BLaER1 (cell line): ENCODE data around the gene KRI1.

Experiments used
- H3K27ac ChIP-seq: shearing (Covaris generic); formaldehyde crosslinking; 2 replicates; pipeline ENCODE4 v1.8.1; 2022
- H3K27me3 ChIP-seq: shearing (Covaris generic); formaldehyde crosslinking; 2 replicates; pipeline ENCODE4 v1.8.1; 2022
- H3K36me3 ChIP-seq: shearing (Covaris generic); formaldehyde crosslinking; 2 replicates; pipeline ENCODE4 v1.8.1; 2022
- H3K4me1 ChIP-seq: shearing (Covaris generic); formaldehyde crosslinking; 2 replicates; pipeline ENCODE4 v1.8.1; 2022
- H3K4me2 ChIP-seq: shearing (Covaris generic); formaldehyde crosslinking; 2 replicates; pipeline ENCODE4 v1.8.1; 2022
- H3K4me3 ChIP-seq: shearing (Covaris generic); formaldehyde crosslinking; 2 replicates; pipeline ENCODE4 v1.8.1; 2022
- H3K9ac ChIP-seq: shearing (Covaris generic); formaldehyde crosslinking; 2 replicates; pipeline ENCODE4 v1.8.1; 2022
- H3K9me3 ChIP-seq: shearing (Covaris generic); formaldehyde crosslinking; 2 replicates; pipeline ENCODE4 v1.8.1; 2022
- H4K20me1 ChIP-seq: shearing (Covaris generic); formaldehyde crosslinking; 2 replicates; pipeline ENCODE4 v1.8.1; 2022
- Cebpa-rat ChIP-seq: shearing (Covaris generic); IDR thresholded peaks from 2 replicates; pipeline ENCODE4 v1.8.1; 2022

The KRI1 gene

GRCh38 chr19:10565028-10565566, 713 bp downstream of the KRI1 start:
- peak overlapping the region; percentile 93 for H3K4me3 ChIP-seq
- TF ChIP-seq Cebpa-rat, result no peak
- peak overlapping the region; percentile 98 for H3K4me2 ChIP-seq

GRCh38 chr19:10562609-10563008, 3.2 kb downstream of the KRI1 start:
- H3K4me3 ChIP-seq, result no peak overlapping the region
- peak overlapping the region; percentile 56 for H3K27ac ChIP-seq
- peak overlapping the region; percentile 22; the same call in 1 of the 2 replicates for H3K4me2 ChIP-seq
- H3K36me3 ChIP-seq, result peaks cover 77% of the 10 kb centered on the region
- H3K4me1 ChIP-seq, result peaks cover 58% of the 10 kb centered on the region
- H3K27me3 ChIP-seq, result no peaks in the 10 kb centered on the region
- no peak for TF ChIP-seq Cebpa-rat
- no peaks in the 10 kb centered on the region for H3K9me3 ChIP-seq
- peak overlapping the region; percentile 45; the same call in 1 of the 2 replicates for H3K9ac ChIP-seq
- H4K20me1 ChIP-seq, result 0 out of 2 replicates have a peak, but pooled peaks cover 4% of the 10 kb centered on the region

More at GRCh38 chr19:10565028-10565566, 713 bp downstream of the KRI1 start:
- Histone ChIP-seq H3K4me1 (peaks cover 62% of the 10 kb centered on the region), H3K9me3 (no peaks in the 10 kb centered on the region), H3K27ac (peak overlapping the region; percentile 100), H3K9ac (peak overlapping the region; percentile 100), H4K20me1 (0 out of 2 replicates have a peak, but pooled peaks cover 4% of the 10 kb centered on the region), H3K27me3 (no peaks in the 10 kb centered on the region), H3K36me3 (peaks cover 52% of the 10 kb centered on the region)

- Histone ChIP-seq H3K27me3 (no peaks in the 10 kb centered on the region), H4K20me1 (0 out of 2 replicates have a peak, but pooled peaks cover 4% of the 10 kb centered on the region), H3K27ac (no peak overlapping the region), H3K4me1 (peaks cover 69% of the 10 kb centered on the region), H3K4me2 (no peak overlapping the region), H3K9ac (no peak overlapping the region), H3K36me3 (peaks cover 94% of the 10 kb centered on the region), H3K4me3 (no peak overlapping the region), H3K9me3 (no peaks in the 10 kb centered on the region)
- no peak for TF ChIP-seq Cebpa-rat
Observed at GRCh38 chr19:10560154-10560553, 5.7 kb downstream of the KRI1 start.

GRCh38 chr19:10557603-10558197, 8.1 kb downstream of the KRI1 start:
- Histone ChIP-seq H3K9ac (peak overlapping the region; percentile 41; the same call in 1 of the 2 replicates), H4K20me1 (0 out of 2 replicates have a peak, but pooled peaks cover 2% of the 10 kb centered on the region), H3K27me3 (no peaks in the 10 kb centered on the region), H3K27ac (peak overlapping the region; percentile 65), H3K9me3 (no peaks in the 10 kb centered on the region), H3K4me3 (no peak overlapping the region), H3K4me2 (0 out of 2 replicates have a peak overlapping the region, but pooled peaks have one; percentile 9), H3K36me3 (peaks cover 92% of the 10 kb centered on the region), H3K4me1 (peaks cover 67% of the 10 kb centered on the region)
- TF ChIP-seq Cebpa-rat, result no peak

- no peak for TF ChIP-seq Cebpa-rat
- peak overlapping the region; percentile 86 for H3K4me2 ChIP-seq
- H3K4me1 ChIP-seq, result peaks cover 74% of the 10 kb centered on the region
- H4K20me1 ChIP-seq, result no peaks in the 10 kb centered on the region
- H3K27me3 ChIP-seq, result no peaks in the 10 kb centered on the region
- H3K36me3 ChIP-seq, result peaks cover 92% of the 10 kb centered on the region
- no peaks in the 10 kb centered on the region for H3K9me3 ChIP-seq
- H3K4me3 ChIP-seq, result 0 out of 2 replicates have a peak overlapping the region, but pooled peaks have one; percentile 16
- peak overlapping the region; percentile 85; the same call in 1 of the 2 replicates for H3K9ac ChIP-seq
- peak overlapping the region; percentile 99 for H3K27ac ChIP-seq
Observed at GRCh38 chr19:10555610-10555973, 10.2 kb downstream of the KRI1 start.

GRCh38 chr19:10554760-10555609, 10.8 kb downstream of the KRI1 start:
- no peaks in the 10 kb centered on the region for H3K9me3 ChIP-seq
- H3K36me3 ChIP-seq, result peaks cover 92% of the 10 kb centered on the region
- no peak for TF ChIP-seq Cebpa-rat
- H4K20me1 ChIP-seq, result no peaks in the 10 kb centered on the region
- peak overlapping the region; percentile 16; the same call in 1 of the 2 replicates for H3K4me3 ChIP-seq
- peak overlapping the region; percentile 86 for H3K4me2 ChIP-seq
- H3K27me3 ChIP-seq, result no peaks in the 10 kb centered on the region
- peak overlapping the region; percentile 85 for H3K9ac ChIP-seq
- H3K27ac ChIP-seq, result peak overlapping the region; percentile 99
- peaks cover 77% of the 10 kb centered on the region for H3K4me1 ChIP-seq

- TF ChIP-seq Cebpa-rat, result no peak
- peak overlapping the region; percentile 86 for H3K4me2 ChIP-seq
- H3K9ac ChIP-seq, result peak overlapping the region; percentile 85
Observed at GRCh38 chr19:10553943-10554381, 11.8 kb downstream of the KRI1 start.

GRCh38 chr19:10553087-10553667, 12.6 kb downstream of the KRI1 start:
- 0 out of 2 replicates have a peak, but pooled peaks have one; percentile 26 for TF ChIP-seq Cebpa-rat
- H3K4me1 ChIP-seq, result peaks cover 79% of the 10 kb centered on the region
- H3K36me3 ChIP-seq, result peaks cover 92% of the 10 kb centered on the region
- no peaks in the 10 kb centered on the region for H3K27me3 ChIP-seq
- H4K20me1 ChIP-seq, result 0 out of 2 replicates have a peak, but pooled peaks cover 8% of the 10 kb centered on the region
- no peaks in the 10 kb centered on the region for H3K9me3 ChIP-seq
- H3K4me2 ChIP-seq, result peak overlapping the region; percentile 86
- peak overlapping the region; percentile 85 for H3K9ac ChIP-seq
- peak overlapping the region; percentile 16 for H3K4me3 ChIP-seq
- H3K27ac ChIP-seq, result peak overlapping the region; percentile 99

More at GRCh38 chr19:10553943-10554381, 11.8 kb downstream of the KRI1 start:
- Histone ChIP-seq H4K20me1 (0 out of 2 replicates have a peak, but pooled peaks cover under 1% of the 10 kb centered on the region), H3K4me1 (peaks cover 79% of the 10 kb centered on the region), H3K4me3 (peak overlapping the region; percentile 16), H3K27ac (peak overlapping the region; percentile 99), H3K27me3 (no peaks in the 10 kb centered on the region), H3K36me3 (peaks cover 92% of the 10 kb centered on the region), H3K9me3 (no peaks in the 10 kb centered on the region)

- H3K27ac ChIP-seq, result peak overlapping the region; percentile 99
- 0 out of 2 replicates have a peak, but pooled peaks cover 9% of the 10 kb centered on the region for H4K20me1 ChIP-seq
- H3K36me3 ChIP-seq, result peaks cover 92% of the 10 kb centered on the region
- peak overlapping the region; percentile 16 for H3K4me3 ChIP-seq
- no peak for TF ChIP-seq Cebpa-rat
- no peaks in the 10 kb centered on the region for H3K27me3 ChIP-seq
- H3K4me2 ChIP-seq, result peak overlapping the region; percentile 86
- peak overlapping the region; percentile 85 for H3K9ac ChIP-seq
- H3K4me1 ChIP-seq, result peaks cover 73% of the 10 kb centered on the region
- no peaks in the 10 kb centered on the region for H3K9me3 ChIP-seq
Observed at GRCh38 chr19:10552510-10553053, 13.2 kb downstream of the KRI1 start.
